ENCODE measurements around the gene ACAT1. TPM values are rescaled to one million over a fixed set of nuclear protein-coding genes. Genes with fewer than 3 reads are reported as not detected.
"Not testable (repeated sequence)": the region's sequence is repeated elsewhere in the genome, so short reads cannot be mapped to it uniquely, and the experiment has no call there.

Gene ACAT1
- 72.5 TPM for total RNA-seq

GRCh38 chr11:108121274-108122155 is at the start of gene ACAT1:
TSS of gene ACAT1 (plus strand) at chr11:108121567. CDS start at chr11:108121607, 40 bp downstream.
- ATAC-seq, result peak; percentile 98
- DNase-seq (ENCODE audit: low spot score), result peak; percentile 99
- intact Hi-C loops (cut with DNase I), result loop anchor here (10.0 kb wide), 1 partner anchor 523 kb away; no protein-coding TSS in a partner anchor

- no peak for ATAC-seq
- intact Hi-C loops (cut with DNase I), result no loop called here
- no peak for DNase-seq (ENCODE audit: low spot score)
Observed at GRCh38 chr11:108084811-108085210, 36.6 kb upstream of the ACAT1 start.

- ATAC-seq, result no peak
- intact Hi-C loops (cut with DNase I), result no loop called here
- DNase-seq (ENCODE audit: low spot score), result no peak
Observed at GRCh38 chr11:108085672-108086071, 35.7 kb upstream of the ACAT1 start.

GRCh38 chr11:108092134-108092533 is 29.2 kb upstream of the ACAT1 start:
- intact Hi-C loops (cut with DNase I), result no loop called here
- ATAC-seq, result no peak
- DNase-seq (ENCODE audit: low spot score), result no peak

- intact Hi-C loops (cut with DNase I), result no loop called here
- DNase-seq (ENCODE audit: low spot score) (no peak), ATAC-seq (no peak)
Observed at GRCh38 chr11:108093128-108093904, 28.1 kb upstream of the ACAT1 start.

- DNase-seq (ENCODE audit: low spot score), result no peak
- intact Hi-C loops (cut with DNase I), result no loop called here
- ATAC-seq, result no peak
Observed at GRCh38 chr11:108097179-108097578, 24.2 kb upstream of the ACAT1 start.

- intact Hi-C loops (cut with DNase I), result no loop called here
- ATAC-seq, result no peak
- DNase-seq (ENCODE audit: low spot score), result no peak
Observed at GRCh38 chr11:108101090-108101775, 20.1 kb upstream of the ACAT1 start.

GRCh38 chr11:108111126-108111525 is 10.2 kb upstream of the ACAT1 start:
- intact Hi-C loops (cut with DNase I), result no loop called here
- DNase-seq (ENCODE audit: low spot score) (no peak), ATAC-seq (no peak)

GRCh38 chr11:108112057-108112456 is 9.3 kb upstream of the ACAT1 start:
- ATAC-seq, result no peak
- DNase-seq (ENCODE audit: low spot score), result no peak
- intact Hi-C loops (cut with DNase I), result no loop called here

GRCh38 chr11:108115500-108116140 is 5.7 kb upstream of the ACAT1 start:
- intact Hi-C loops (cut with DNase I), result no loop called here
- DNase-seq (ENCODE audit: low spot score) (peak; percentile 91), ATAC-seq (peak; percentile 94)

GRCh38 chr11:108117746-108118371 is 3.5 kb upstream of the ACAT1 start:
- DNase-seq (ENCODE audit: low spot score) (no peak), ATAC-seq (no peak)
- intact Hi-C loops (cut with DNase I), result no loop called here

GRCh38 chr11:108120936-108121273 is 462 bp upstream of the ACAT1 start:
- intact Hi-C loops (cut with DNase I), result loop anchor here (10.0 kb wide), 1 partner anchor 524 kb away; no protein-coding TSS in a partner anchor
- not testable (repeated sequence) for ATAC-seq; DNase-seq (ENCODE audit: low spot score)

GRCh38 chr11:108122166-108122628 is 830 bp downstream of the ACAT1 start:
- DNase-seq (ENCODE audit: low spot score) (no peak), ATAC-seq (peak; percentile 52)
- intact Hi-C loops (cut with DNase I), result loop anchor here (10.0 kb wide), 1 partner anchor 523 kb away; no protein-coding TSS in a partner anchor

- intact Hi-C loops (cut with DNase I), result loop anchor here (10.0 kb wide), 1 partner anchor 520 kb away; no protein-coding TSS in a partner anchor
- no peak for ATAC-seq
Observed at GRCh38 chr11:108125096-108125495, 3.7 kb downstream of the ACAT1 start.

GRCh38 chr11:108128772-108129171 is 7.4 kb downstream of the ACAT1 start:
- ATAC-seq, result no peak

More at GRCh38 chr11:108125096-108125495, 3.7 kb downstream of the ACAT1 start:
- no peak for DNase-seq (ENCODE audit: low spot score)

GRCh38 chr11:108131993-108132392 is 10.6 kb downstream of the ACAT1 start:
- intact Hi-C loops (cut with DNase I), result no loop called here
- DNase-seq (ENCODE audit: low spot score) (no peak), ATAC-seq (peak; percentile 44)

More at GRCh38 chr11:108128772-108129171, 7.4 kb downstream of the ACAT1 start:
- no peak for DNase-seq (ENCODE audit: low spot score)
- intact Hi-C loops (cut with DNase I), result loop anchor here (10.0 kb wide), 1 partner anchor 516 kb away; no protein-coding TSS in a partner anchor

- DNase-seq (ENCODE audit: low spot score); intact Hi-C loops (cut with DNase I); ATAC-seq: not testable (repeated sequence)
Observed at GRCh38 chr11:108132993-108133538, 11.7 kb downstream of the ACAT1 start.
